Measurements from ENCODE around the gene PPME1.

DNA sequence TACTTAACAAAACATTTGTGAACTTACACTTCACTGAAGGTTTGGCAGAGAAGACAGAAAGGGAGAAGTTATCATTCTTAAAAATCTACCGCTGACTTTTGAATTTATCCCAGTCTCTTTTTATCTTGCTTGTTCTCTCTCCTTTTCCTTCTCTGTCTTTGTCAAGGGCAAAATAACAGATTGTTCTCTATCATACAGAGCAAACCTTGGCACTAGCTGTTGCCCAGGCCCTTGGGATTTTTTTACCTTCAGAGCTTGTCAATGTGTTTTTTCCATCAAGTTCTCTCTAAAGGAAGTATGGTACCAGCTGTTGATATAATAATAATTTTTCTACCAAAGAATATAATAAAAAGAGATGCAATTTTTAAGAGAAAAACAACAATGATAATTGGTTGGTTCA lies 67.2 kb downstream of the PPME1 start:
- no peak for TF ChIP-seq MAZ (IDR thresholded peaks at IDR 0.05; ENCODE audit: borderline replicate concordance, low read depth, low read length)
- TF ChIP-seq, protein P1, sequence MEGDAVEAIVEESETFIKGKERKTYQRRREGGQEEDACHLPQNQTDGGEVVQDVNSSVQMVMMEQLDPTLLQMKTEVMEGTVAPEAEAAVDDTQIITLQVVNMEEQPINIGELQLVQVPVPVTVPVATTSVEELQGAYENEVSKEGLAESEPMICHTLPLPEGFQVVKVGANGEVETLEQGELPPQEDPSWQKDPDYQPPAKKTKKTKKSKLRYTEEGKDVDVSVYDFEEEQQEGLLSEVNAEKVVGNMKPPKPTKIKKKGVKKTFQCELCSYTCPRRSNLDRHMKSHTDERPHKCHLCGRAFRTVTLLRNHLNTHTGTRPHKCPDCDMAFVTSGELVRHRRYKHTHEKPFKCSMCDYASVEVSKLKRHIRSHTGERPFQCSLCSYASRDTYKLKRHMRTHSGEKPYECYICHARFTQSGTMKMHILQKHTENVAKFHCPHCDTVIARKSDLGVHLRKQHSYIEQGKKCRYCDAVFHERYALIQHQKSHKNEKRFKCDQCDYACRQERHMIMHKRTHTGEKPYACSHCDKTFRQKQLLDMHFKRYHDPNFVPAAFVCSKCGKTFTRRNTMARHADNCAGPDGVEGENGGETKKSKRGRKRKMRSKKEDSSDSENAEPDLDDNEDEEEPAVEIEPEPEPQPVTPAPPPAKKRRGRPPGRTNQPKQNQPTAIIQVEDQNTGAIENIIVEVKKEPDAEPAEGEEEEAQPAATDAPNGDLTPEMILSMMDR (conservative IDR thresholded peaks at IDR 0.05; ENCODE audit: low read depth, low read length) = no peak
- no peak for TF ChIP-seq CEBPB (IDR thresholded peaks at IDR 0.05; ENCODE audit: low read depth, low read length)
- TF ChIP-seq RAD21 (IDR thresholded peaks at IDR 0.05; ENCODE audit: low read length) = no peak
- TF ChIP-seq POLR2A (IDR thresholded peaks at IDR 0.05; ENCODE audit: low read depth, low read length) = no peak
- no peak for TF ChIP-seq RFX5 (IDR thresholded peaks at IDR 0.05; ENCODE audit: low read depth, low read length)
- no peak for TF ChIP-seq MXI1 (IDR thresholded peaks at IDR 0.05; ENCODE audit: borderline replicate concordance, low read depth, low read length)
- TF ChIP-seq RCOR1 (IDR thresholded peaks at IDR 0.05; ENCODE audit: insufficient replicate concordance, low read length) = no peak
